GM12864 (cell line): ENCODE results near the gene PEAK1.
"Not testable (repeated sequence)": the region's sequence is repeated elsewhere in the genome, so short reads cannot be mapped to it uniquely, and the experiment has no call there.

ENCODE experiments used
- DNase-seq: peaks from one replicate; pipeline ENCODE4 v3.0.0-alpha.2; 2011; ENCODE audit warnings: low read depth
- H3K4me3 ChIP-seq: 2 replicates; pipeline ENCODE4 v1.5.1; 2011; ENCODE audit warnings: mild to moderate bottlenecking, low read depth, low read length, control low read depth
- TF ChIP-seq, protein P1 (sequence below): IDR thresholded peaks from 2 replicates; pipeline ENCODE4 v1.5.1; 2011; ENCODE audit warnings: low read depth, mild to moderate bottlenecking, moderate library complexity, low read length, control low read depth, inconsistent platforms; ENCODE audit errors: missing control alignments

Gene PEAK1

DNA sequence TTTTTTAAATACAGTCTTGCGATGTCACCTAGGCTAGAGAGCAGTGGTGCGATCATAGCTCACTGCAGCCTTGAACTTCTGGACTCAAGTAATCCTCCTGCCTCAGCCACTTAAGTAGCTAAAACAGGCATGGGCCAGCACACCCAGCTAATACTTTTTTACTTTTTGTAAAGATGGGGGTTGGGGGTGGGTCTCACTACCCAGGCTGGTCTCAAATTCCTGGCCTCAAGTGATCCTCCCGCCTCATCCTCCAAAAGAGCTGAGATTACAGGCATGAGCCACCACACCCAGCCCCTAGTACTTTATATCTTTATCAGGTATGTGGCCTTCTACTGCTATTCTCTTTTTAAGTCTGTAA lies 8.3 kb downstream of the PEAK1 start:
- no peak for DNase-seq
- H3K4me3 ChIP-seq: no peak overlapping the region
- TF ChIP-seq, protein P1, sequence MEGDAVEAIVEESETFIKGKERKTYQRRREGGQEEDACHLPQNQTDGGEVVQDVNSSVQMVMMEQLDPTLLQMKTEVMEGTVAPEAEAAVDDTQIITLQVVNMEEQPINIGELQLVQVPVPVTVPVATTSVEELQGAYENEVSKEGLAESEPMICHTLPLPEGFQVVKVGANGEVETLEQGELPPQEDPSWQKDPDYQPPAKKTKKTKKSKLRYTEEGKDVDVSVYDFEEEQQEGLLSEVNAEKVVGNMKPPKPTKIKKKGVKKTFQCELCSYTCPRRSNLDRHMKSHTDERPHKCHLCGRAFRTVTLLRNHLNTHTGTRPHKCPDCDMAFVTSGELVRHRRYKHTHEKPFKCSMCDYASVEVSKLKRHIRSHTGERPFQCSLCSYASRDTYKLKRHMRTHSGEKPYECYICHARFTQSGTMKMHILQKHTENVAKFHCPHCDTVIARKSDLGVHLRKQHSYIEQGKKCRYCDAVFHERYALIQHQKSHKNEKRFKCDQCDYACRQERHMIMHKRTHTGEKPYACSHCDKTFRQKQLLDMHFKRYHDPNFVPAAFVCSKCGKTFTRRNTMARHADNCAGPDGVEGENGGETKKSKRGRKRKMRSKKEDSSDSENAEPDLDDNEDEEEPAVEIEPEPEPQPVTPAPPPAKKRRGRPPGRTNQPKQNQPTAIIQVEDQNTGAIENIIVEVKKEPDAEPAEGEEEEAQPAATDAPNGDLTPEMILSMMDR: no peak

DNA sequence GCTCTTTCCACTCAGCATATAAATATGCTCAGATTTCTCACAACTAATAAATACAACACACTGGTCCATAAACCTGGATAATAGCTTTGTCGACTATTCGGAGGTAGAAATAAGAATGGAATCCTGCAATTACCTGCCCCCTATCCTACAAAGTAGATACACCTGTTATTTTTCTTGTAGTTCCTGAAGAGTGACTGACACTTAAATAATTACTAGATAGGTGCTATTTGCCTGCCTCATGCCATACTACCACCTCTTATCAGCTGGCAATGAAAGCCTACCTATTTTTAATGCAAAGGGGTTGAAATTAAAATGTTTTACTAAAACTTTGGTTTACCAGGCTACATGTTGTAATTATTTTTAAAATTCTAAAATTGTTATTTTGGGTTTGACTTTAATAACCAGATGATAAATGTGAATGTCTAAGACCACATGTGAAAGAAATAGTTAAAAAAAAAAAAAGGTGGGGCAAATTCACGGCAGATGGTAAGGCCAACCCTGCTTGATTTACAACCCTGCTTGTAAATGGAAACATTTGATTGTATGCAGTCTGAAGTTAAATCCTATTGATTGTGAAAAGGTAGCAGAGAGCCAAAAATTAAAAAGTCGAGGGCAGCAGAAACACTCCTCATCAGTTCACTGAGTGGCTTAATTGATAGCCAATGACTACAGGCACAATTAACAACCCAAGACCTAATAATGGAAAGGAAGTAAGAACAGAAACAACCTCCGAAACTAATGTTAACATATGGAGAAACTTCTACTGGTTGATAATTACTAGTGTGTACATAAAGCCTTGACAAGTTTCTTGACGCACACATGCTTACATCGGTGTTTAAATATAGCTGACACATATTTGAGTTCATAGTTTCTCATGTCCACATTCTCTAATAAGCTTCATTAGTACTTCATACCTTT lies 8.9 kb downstream of the PEAK1 start:
- no peak for DNase-seq
- no peak overlapping the region for H3K4me3 ChIP-seq
- TF ChIP-seq, protein P1: no peak

DNA sequence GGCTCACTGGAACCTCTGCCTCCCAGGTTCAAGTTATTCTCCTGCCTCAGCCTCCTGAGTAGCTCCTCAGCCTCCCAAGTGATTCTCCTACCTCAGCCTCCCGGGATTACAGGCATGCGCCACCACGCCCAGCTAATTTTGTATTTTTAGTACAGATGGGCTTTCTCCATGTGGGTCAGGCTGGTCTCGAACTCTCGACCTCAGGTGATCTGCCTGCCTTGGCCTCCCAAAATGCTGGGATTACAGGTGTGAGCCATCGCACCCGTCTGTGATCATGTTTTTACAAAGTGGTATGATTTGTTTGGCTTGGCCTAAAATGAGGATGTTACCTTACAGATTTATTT lies 9.8 kb downstream of the PEAK1 start:
- H3K4me3 ChIP-seq, DNase-seq: not testable (repeated sequence)

DNA sequence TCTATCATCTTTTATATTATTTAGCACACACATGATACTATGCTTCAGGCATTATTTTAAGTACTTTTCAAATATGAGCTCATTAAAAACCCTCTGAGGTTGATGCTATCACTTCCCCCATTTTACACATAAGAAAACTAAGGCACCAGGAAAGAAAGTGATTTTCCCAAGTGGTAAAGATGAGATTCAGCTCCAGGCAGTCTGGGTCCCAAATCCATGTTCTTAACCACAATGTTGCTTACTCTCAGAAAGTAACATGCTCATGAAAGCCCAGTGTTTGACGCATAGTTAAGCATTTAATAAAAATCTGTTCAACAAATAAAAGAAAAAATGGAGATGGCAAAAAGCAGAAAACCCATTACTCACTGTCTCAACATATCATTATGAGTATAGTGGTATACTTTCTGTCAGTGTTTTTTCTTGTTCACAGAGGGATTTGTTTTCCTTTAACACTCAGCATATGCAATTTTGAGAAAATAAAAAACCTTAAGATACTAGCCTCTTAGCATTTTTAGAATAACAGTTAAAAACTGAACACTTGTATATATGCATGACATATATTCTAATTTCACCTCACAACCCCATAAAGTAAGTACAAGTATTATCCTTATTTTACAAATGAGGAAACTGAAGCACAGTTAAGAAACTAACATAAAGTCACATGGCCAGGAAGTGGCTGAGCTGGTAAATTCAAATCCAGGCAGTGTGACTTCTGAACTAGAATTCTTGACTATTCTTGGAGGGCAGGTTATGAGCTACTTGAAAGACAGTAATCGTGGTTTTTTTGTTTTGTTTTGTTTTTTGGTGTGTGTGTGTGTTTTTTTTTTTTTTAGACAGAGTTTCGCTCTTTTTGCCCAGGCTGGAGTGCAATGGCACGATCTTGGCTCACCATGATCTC lies 10.4 kb downstream of the PEAK1 start:
- TF ChIP-seq, protein P1: no peak
- DNase-seq: peak; percentile 52
- H3K4me3 ChIP-seq: no peak overlapping the region

DNA sequence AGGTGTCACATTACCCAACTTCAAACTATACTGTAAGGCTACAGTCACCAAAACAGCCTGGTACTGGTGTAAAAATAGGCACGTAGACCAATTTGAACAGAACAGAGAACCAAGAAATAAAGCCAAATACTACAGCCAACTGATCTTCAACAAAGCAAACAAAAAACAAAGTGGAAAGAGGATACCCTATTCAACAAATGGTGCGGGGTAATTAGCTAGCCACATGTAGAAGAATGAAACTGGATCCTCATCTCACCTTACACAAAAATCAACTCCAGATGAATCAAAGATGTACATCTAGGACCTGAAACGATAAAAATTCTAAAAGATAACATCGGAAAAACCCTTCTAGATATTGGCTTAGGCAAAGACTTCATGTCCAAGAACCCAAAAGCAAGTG lies 13.1 kb downstream of the PEAK1 start:
- DNase-seq: no peak
- TF ChIP-seq, protein P1: no peak
- no peak overlapping the region for H3K4me3 ChIP-seq

DNA sequence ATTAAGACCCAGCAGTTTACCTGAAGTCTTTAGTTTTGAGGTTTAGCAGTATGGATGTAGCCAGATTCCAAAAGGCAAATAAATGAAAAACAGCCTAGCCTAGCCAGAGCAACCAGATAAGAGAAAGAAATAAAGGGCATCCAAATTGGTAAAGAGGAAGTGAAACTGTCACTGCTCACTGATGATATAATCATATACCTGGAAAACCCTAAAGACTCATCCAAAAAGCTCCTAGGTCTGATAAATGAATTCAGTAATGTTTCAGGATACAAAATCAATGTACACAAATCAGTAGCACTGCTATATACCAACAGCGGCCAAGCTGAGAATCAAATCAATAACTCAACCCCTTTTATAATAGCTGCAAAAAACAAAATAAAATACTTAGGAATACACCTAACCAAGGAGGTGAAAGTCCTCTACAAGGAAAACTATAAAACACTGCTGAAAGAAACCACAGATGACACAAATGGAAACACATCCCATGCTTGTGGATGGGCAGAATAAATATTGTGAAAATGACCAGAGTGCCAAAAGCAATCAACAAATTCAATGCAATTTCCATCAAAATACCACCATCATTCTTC lies 13.6 kb downstream of the PEAK1 start:
- DNase-seq, H3K4me3 ChIP-seq: not testable (repeated sequence)

DNA sequence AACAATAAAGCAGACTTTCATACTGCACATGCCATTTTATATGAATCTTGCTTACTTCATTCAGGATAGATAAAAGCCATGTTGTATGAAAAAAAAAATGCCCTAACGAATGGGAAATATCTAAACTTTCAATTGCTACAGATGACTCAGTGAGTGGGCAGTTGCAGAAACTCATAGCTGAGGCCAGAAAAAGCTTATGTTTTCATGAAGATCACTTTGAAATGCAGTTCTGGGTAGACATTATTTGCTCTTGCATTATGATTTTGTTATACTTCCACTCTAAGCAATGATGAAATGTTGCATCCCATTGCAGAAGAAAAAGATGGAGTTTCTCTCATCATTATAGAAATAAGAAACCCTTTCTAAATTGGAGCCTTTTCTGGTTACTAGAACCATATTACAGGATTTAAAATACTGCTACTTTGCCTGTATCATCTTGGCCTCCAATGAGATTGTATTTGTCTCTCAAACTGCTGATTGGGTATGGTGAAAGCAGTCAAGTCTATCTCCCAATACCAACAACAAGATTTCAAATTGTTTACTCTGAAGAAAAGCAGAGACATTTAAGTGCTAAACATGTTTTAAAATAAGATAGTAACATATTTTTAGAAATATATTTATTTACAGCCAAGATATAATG lies 17.0 kb downstream of the PEAK1 start:
- H3K4me3 ChIP-seq: no peak overlapping the region
- no peak for DNase-seq
- TF ChIP-seq, protein P1: no peak
